Ishikawa (cell line): ENCODE results near the gene SELL.

ENCODE experiments used
- EGR1 ChIP-seq: IDR thresholded peaks from 2 replicates; pipeline ENCODE4 v1.6.1; 2012
- EP300 ChIP-seq: IDR thresholded peaks from 2 replicates; pipeline ENCODE4 v1.6.1; 2012; ENCODE audit warnings: borderline replicate concordance
- TF ChIP-seq, protein P1 (sequence below): IDR thresholded peaks from 2 replicates; pipeline ENCODE4 v1.6.1; 2012

- TF ChIP-seq, protein P1, sequence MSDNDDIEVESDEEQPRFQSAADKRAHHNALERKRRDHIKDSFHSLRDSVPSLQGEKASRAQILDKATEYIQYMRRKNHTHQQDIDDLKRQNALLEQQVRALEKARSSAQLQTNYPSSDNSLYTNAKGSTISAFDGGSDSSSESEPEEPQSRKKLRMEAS: no peak
- no peak for TF ChIP-seq EGR1
- no peak for TF ChIP-seq EP300
Measured at GRCh38 chr1:169648709-169649108, 62.7 kb downstream of the SELL start.
